GM12892 (cell line): ENCODE measurements around the gene FHL3.

Source experiments
- POLR2A ChIP-seq: IDR thresholded peaks from 2 replicates; pipeline ENCODE4 v1.6.1; 2011; ENCODE audit warnings: low read depth, low read length, control low read depth
- POLR2AphosphoS5 ChIP-seq: IDR thresholded peaks from 2 replicates; pipeline ENCODE4 v1.6.1; 2011; ENCODE audit warnings: low read depth, low read length, control low read depth
- TAF1 ChIP-seq: IDR thresholded peaks from 2 replicates; pipeline ENCODE4 v1.6.1; 2011; ENCODE audit warnings: low read depth, mild to moderate bottlenecking, control low read depth, low read length, borderline replicate concordance

DNA sequence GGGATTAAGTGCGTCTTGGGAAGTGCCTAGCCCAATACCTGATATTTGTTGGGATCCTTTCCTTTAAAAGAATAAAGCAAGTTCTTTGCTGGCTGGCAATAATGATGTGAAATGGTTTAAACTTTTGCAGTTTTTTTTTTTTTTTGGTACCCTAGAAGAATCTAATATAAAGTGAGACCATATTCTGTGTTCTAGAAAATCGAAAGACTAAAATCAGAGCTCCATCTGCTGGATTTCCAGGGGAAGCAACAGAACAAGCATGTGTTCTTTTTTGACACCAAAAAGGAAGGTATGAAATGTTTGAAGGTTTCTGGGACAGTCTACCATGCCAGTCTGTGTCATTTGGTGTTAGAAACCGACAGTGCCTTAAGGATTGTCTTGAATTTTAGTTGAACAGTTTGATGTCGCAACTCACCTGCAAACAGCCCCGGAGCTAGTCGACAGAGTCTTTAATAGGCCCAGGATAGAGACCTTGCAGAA lies 13.6 kb upstream of the FHL3 start:
- TF ChIP-seq POLR2A (no peak), TAF1 (no peak), POLR2AphosphoS5 (no peak)
